SK-N-SH treated with all-trans-retinoic acid at 6 μM for 48 hours (cell line): Measurements from ENCODE around the gene U2SURP.

Experiments used
- ATAC-seq: fragments of 200-7000 bp; cut with Tn5 transposase; 3 replicates; pipeline ENCODE4 v1.9.1; 2020; ENCODE audit warnings: mild to moderate bottlenecking, moderate library complexity
- ARNTL ChIP-seq: fragments of 450-650 bp; formaldehyde crosslinking; IDR thresholded peaks from 2 replicates; pipeline ENCODE4 v1.5.0; 2020; ENCODE audit warnings: low read depth, mild to moderate bottlenecking, moderate library complexity, borderline replicate concordance
- BACH2 ChIP-seq: fragments of 250-450 bp; sonication (Bioruptor Pico); IDR thresholded peaks from 2 replicates; pipeline ENCODE4 v1.9.0; 2021; ENCODE audit warnings: mild to moderate bottlenecking, borderline replicate concordance
- CSDC2 ChIP-seq: fragments of 250-450 bp; sonication (Bioruptor Pico); IDR thresholded peaks from 2 replicates; pipeline ENCODE4 v1.5.0; 2020; ENCODE audit warnings: mild to moderate bottlenecking, moderate library complexity
- ESRRG ChIP-seq: fragments of 250-450 bp; sonication (Bioruptor Pico); IDR thresholded peaks from 2 replicates; pipeline ENCODE4 v1.6.1; 2021; ENCODE audit warnings: mild to moderate bottlenecking
- GLIS3 ChIP-seq: fragments of 250-450 bp; sonication (Bioruptor Pico); IDR thresholded peaks from 2 replicates; pipeline ENCODE4 v1.5.0; 2020; ENCODE audit warnings: mild to moderate bottlenecking, moderate library complexity
- ISL1 ChIP-seq: fragments of 250-450 bp; sonication (Bioruptor Pico); IDR thresholded peaks from 2 replicates; pipeline ENCODE4 v2.1.2; 2022; ENCODE audit warnings: mild to moderate bottlenecking, moderate library complexity
- RARB ChIP-seq: fragments of 250-450 bp; sonication (Bioruptor Pico); IDR thresholded peaks from 2 replicates; pipeline ENCODE4 v1.8.0; 2021; ENCODE audit warnings: mild to moderate bottlenecking, moderate library complexity
- SNAI2 ChIP-seq: fragments of 250-450 bp; sonication (Bioruptor Pico); IDR thresholded peaks from 2 replicates; pipeline ENCODE4 v1.5.0; 2020; ENCODE audit warnings: mild to moderate bottlenecking, moderate library complexity
- TCF4 ChIP-seq: fragments of 250-450 bp; sonication (Bioruptor Pico); IDR thresholded peaks from 2 replicates; pipeline ENCODE4 v1.8.0; 2021; ENCODE audit warnings: mild to moderate bottlenecking, moderate library complexity, borderline replicate concordance
- TOX ChIP-seq: fragments of 250-450 bp; sonication (Bioruptor Pico); IDR thresholded peaks from 2 replicates; pipeline ENCODE4 v1.8.0; 2021; ENCODE audit warnings: mild to moderate bottlenecking, moderate library complexity, borderline replicate concordance
- ZC3H10 ChIP-seq: fragments of 250-450 bp; sonication (Bioruptor Pico); IDR thresholded peaks from 2 replicates; pipeline ENCODE4 v1.5.1; 2021; ENCODE audit warnings: mild to moderate bottlenecking, moderate library complexity
- ZFP3 ChIP-seq: fragments of 250-450 bp; sonication (Bioruptor Pico); IDR thresholded peaks from 2 replicates; pipeline ENCODE4 v1.5.0; 2020; ENCODE audit warnings: mild to moderate bottlenecking, moderate library complexity
- ZFP30 ChIP-seq: fragments of 450-650 bp; formaldehyde crosslinking; IDR thresholded peaks from 2 replicates; pipeline ENCODE4 v1.5.0; 2022; ENCODE audit warnings: mild to moderate bottlenecking, moderate library complexity
- ZNF565 ChIP-seq: fragments of 450-650 bp; formaldehyde crosslinking; conservative IDR thresholded peaks from 2 replicates; pipeline ENCODE4 v1.5.0; 2020; ENCODE audit warnings: low read depth, mild to moderate bottlenecking, moderate library complexity
- ZNF70 ChIP-seq: fragments of 450-650 bp; formaldehyde crosslinking; IDR thresholded peaks from 2 replicates; pipeline ENCODE4 v1.5.0; 2020; ENCODE audit warnings: mild to moderate bottlenecking, moderate library complexity
- TF ChIP-seq, protein P1 (sequence below): fragments of 250-450 bp; sonication (Bioruptor Pico); IDR thresholded peaks from 2 replicates; pipeline ENCODE4 v1.5.1; 2020; ENCODE audit warnings: low read depth, mild to moderate bottlenecking, moderate library complexity
- TF ChIP-seq, protein P2 (sequence below): fragments of 250-450 bp; sonication (Bioruptor Pico); IDR thresholded peaks from 2 replicates; pipeline ENCODE4 v1.5.0; 2020; ENCODE audit warnings: mild to moderate bottlenecking, moderate library complexity
- TF ChIP-seq, protein P3 (sequence below): fragments of 250-450 bp; sonication (Bioruptor Pico); IDR thresholded peaks from 2 replicates; pipeline ENCODE4 v1.5.1; 2021; ENCODE audit warnings: mild to moderate bottlenecking, moderate library complexity
- TF ChIP-seq, protein P4 (sequence below): fragments of 250-450 bp; sonication (Bioruptor Pico); IDR thresholded peaks from 2 replicates; pipeline ENCODE4 v1.8.0; 2020; ENCODE audit warnings: mild to moderate bottlenecking, moderate library complexity, borderline replicate concordance

The U2SURP gene

DNA sequence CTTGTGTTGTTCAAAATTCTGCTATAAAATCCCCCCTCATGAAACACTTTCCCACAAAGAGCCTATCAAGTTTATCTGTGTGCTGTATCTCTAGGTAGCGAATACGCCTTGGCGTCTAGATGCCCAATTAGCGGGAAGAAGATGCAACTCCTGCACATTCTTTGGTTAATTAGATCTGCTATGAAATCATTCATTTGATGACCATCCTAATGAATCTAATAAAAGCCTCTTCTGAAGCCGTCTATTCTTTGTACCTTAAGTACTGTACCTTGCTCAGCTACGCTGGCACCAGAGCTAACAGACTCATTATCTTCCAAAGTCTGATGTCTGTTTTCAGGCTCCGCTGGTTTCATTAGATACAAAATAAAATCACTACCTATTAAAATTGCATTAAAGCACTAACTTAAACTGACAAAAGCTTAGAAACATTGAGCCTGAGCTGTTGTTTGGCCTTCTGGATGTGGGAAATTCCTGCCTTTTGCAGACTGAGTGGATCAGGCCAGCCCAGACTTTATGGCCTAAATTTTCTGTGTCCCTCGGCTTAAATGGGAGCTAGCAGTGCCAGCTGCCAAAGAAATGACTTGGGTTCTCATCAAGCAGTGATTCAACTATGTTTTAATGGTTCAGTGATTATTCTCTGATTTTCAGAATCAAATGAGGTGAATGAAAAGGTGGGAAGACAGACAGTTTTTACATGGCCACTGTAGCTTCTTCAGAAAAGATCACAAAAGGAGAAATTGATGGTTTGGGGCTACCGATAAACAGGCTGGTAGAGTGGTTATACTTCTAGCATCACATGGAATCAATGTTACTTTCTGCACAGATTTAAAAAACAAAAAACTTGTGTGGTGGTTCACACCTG, 89.8 kb downstream of the U2SURP start:
- ATAC-seq = no peak
- TF ChIP-seq GLIS3 (CRISPR knock-in tag) = no peak
- no peak for TF ChIP-seq ZFP30 (CRISPR knock-in tag)
- TF ChIP-seq BACH2 (CRISPR knock-in tag) = no peak
- no peak for TF ChIP-seq ISL1 (CRISPR knock-in tag)
- no peak for TF ChIP-seq TCF4
- no peak for TF ChIP-seq CSDC2 (CRISPR knock-in tag)

DNA sequence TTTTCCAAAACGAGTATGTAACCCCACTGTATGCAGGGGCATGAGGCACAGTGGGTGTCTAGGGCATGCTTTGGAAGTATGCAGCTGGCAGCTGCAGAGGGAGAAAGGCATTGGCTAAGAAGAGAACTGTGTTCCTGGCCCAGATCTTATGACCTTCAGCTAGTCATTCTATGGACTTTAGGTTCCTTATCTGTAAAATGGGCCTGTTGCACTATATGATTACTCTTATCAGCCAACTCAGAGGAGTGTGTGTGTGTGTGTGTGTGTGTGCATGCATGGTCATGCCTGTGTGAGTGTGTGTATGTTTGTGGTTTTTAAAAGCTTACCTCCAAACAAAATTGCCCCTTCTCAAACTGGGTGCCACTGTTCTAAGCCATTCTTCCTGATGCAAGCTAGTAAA, 90.8 kb downstream of the U2SURP start:
- TF ChIP-seq RARB (CRISPR knock-in tag) (no peak), ARNTL (no peak), ZFP3 (CRISPR knock-in tag) (no peak), ZNF565 (CRISPR knock-in tag) (no peak)
- TF ChIP-seq, protein P1, sequence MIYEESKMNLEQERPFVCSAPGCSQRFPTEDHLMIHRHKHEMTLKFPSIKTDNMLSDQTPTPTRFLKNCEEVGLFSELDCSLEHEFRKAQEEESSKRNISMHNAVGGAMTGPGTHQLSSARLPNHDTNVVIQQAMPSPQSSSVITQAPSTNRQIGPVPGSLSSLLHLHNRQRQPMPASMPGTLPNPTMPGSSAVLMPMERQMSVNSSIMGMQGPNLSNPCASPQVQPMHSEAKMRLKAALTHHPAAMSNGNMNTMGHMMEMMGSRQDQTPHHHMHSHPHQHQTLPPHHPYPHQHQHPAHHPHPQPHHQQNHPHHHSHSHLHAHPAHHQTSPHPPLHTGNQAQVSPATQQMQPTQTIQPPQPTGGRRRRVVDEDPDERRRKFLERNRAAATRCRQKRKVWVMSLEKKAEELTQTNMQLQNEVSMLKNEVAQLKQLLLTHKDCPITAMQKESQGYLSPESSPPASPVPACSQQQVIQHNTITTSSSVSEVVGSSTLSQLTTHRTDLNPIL (CRISPR knock-in tag) = no peak
- TF ChIP-seq, protein P2, sequence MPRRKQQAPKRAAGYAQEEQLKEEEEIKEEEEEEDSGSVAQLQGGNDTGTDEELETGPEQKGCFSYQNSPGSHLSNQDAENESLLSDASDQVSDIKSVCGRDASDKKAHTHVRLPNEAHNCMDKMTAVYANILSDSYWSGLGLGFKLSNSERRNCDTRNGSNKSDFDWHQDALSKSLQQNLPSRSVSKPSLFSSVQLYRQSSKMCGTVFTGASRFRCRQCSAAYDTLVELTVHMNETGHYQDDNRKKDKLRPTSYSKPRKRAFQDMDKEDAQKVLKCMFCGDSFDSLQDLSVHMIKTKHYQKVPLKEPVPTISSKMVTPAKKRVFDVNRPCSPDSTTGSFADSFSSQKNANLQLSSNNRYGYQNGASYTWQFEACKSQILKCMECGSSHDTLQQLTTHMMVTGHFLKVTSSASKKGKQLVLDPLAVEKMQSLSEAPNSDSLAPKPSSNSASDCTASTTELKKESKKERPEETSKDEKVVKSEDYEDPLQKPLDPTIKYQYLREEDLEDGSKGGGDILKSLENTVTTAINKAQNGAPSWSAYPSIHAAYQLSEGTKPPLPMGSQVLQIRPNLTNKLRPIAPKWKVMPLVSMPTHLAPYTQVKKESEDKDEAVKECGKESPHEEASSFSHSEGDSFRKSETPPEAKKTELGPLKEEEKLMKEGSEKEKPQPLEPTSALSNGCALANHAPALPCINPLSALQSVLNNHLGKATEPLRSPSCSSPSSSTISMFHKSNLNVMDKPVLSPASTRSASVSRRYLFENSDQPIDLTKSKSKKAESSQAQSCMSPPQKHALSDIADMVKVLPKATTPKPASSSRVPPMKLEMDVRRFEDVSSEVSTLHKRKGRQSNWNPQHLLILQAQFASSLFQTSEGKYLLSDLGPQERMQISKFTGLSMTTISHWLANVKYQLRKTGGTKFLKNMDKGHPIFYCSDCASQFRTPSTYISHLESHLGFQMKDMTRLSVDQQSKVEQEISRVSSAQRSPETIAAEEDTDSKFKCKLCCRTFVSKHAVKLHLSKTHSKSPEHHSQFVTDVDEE (CRISPR knock-in tag) = no peak
- no peak for ATAC-seq

DNA sequence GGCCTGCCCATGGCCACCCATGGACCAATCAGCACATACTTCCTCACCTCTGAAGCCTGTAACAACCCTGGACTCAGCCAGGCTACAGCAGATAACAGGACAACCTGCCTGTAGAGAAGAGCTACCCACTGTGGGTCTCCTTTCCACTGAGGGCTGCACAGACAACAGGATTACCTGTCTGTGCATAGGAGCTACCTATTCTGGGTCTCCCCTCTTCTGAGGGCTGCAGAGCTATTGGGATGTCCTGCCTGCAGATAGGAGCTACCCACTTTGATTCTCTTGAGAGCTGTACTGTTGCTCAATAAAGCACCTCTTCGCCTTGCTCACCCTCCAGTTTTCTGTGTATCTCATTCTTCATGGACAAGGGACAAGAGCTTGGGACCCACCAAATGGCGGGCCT, 94.4 kb downstream of the U2SURP start:
- no peak for ATAC-seq
- TF ChIP-seq ESRRG (CRISPR knock-in tag) (no peak), ZFP3 (CRISPR knock-in tag) (no peak), ZNF565 (CRISPR knock-in tag) (no peak), ZC3H10 (CRISPR knock-in tag) (no peak), SNAI2 (CRISPR knock-in tag) (no peak)
- TF ChIP-seq, protein P3, sequence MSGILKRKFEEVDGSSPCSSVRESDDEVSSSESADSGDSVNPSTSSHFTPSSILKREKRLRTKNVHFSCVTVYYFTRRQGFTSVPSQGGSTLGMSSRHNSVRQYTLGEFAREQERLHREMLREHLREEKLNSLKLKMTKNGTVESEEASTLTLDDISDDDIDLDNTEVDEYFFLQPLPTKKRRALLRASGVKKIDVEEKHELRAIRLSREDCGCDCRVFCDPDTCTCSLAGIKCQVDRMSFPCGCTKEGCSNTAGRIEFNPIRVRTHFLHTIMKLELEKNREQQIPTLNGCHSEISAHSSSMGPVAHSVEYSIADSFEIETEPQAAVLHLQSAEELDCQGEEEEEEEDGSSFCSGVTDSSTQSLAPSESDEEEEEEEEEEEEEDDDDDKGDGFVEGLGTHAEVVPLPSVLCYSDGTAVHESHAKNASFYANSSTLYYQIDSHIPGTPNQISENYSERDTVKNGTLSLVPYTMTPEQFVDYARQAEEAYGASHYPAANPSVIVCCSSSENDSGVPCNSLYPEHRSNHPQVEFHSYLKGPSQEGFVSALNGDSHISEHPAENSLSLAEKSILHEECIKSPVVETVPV = no peak
- TF ChIP-seq, all 23 proteins: peak for 0

DNA sequence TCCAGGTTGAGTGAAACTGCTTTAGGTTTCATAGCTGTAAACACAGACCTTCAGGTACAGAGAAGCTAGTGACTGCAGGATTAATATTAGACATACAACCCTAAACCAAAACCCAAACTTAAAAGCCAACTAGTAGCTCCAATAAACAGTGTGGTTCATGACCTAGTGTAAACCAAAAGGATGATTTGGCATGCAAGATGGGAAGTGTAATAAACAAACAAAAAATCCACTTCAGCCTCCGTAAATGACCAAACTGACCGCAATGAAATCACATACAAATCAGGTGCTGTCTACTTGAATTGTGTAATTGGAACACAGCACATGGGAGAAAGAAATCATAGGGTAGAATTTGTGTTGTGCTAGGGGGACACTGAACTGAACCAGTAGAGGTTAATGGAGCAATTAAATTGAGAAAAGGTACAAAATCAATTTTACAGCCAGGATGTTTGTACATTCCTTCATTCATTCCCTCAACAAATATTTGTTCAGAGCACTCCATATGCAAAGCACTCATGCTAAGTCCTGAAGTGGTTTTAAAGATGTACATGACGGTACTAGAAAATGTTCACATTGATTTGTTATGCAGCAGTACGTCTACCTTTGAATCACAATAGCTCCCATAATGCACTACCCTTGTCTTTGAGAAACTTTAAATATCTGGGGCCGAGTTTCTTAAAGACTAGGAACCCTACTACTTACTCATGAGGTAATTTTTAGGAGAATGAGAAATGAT, 96.8 kb downstream of the U2SURP start:
- ATAC-seq = no peak
- TF ChIP-seq TCF4 = no peak
- TF ChIP-seq ZNF70 = no peak
- no peak for TF ChIP-seq CSDC2 (CRISPR knock-in tag)
- TF ChIP-seq TOX (CRISPR knock-in tag) = no peak
- TF ChIP-seq, protein P4, sequence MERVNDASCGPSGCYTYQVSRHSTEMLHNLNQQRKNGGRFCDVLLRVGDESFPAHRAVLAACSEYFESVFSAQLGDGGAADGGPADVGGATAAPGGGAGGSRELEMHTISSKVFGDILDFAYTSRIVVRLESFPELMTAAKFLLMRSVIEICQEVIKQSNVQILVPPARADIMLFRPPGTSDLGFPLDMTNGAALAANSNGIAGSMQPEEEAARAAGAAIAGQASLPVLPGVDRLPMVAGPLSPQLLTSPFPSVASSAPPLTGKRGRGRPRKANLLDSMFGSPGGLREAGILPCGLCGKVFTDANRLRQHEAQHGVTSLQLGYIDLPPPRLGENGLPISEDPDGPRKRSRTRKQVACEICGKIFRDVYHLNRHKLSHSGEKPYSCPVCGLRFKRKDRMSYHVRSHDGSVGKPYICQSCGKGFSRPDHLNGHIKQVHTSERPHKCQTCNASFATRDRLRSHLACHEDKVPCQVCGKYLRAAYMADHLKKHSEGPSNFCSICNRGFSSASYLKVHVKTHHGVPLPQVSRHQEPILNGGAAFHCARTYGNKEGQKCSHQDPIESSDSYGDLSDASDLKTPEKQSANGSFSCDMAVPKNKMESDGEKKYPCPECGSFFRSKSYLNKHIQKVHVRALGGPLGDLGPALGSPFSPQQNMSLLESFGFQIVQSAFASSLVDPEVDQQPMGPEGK (CRISPR knock-in tag) = no peak
